ENCODE measurements around the gene NUP153.
"Not testable (repeated sequence)": the region's sequence is repeated elsewhere in the genome, so short reads cannot be mapped to it uniquely, and the experiment has no call there.

The NUP153 gene

GRCh38 chr6:17706580-17707370, at the start of gene NUP153:
Gene NUP153, minus strand, starts transcription at chr6:17706925. Its CDS starts 538 bp downstream, at chr6:17706387.
- peak; percentile 100 for DNase-seq

- no peak for DNase-seq
These were observed 47.5 kb upstream of the NUP153 start for GRCh38 chr6:17754254-17754653.

GRCh38 chr6:17745324-17745723, 38.6 kb upstream of the NUP153 start:
- DNase-seq = not testable (repeated sequence)

- DNase-seq = not testable (repeated sequence)
These were observed 38.1 kb upstream of the NUP153 start for GRCh38 chr6:17744757-17745308.

- DNase-seq = no peak
These were observed 37.5 kb upstream of the NUP153 start for GRCh38 chr6:17744019-17744756.

GRCh38 chr6:17741507-17741906, 34.8 kb upstream of the NUP153 start:
- DNase-seq = no peak

GRCh38 chr6:17740559-17741220, 34.0 kb upstream of the NUP153 start:
- DNase-seq = no peak

- no peak for DNase-seq
These were observed 31.1 kb upstream of the NUP153 start for GRCh38 chr6:17737704-17738252.

GRCh38 chr6:17735311-17735710, 28.6 kb upstream of the NUP153 start:
- DNase-seq = not testable (repeated sequence)

GRCh38 chr6:17730078-17730704, 23.5 kb upstream of the NUP153 start:
- DNase-seq = no peak

- DNase-seq = no peak
These were observed 22.7 kb upstream of the NUP153 start for GRCh38 chr6:17729223-17730077.

GRCh38 chr6:17728551-17729222, 22.0 kb upstream of the NUP153 start:
- DNase-seq = no peak

- no peak for DNase-seq
These were observed 18.4 kb upstream of the NUP153 start for GRCh38 chr6:17725083-17725482.

GRCh38 chr6:17724341-17724740, 17.6 kb upstream of the NUP153 start:
- no peak for DNase-seq

- no peak for DNase-seq
These were observed 14.9 kb upstream of the NUP153 start for GRCh38 chr6:17721671-17722070.

GRCh38 chr6:17719323-17720041, 12.8 kb upstream of the NUP153 start:
- DNase-seq = no peak

- no peak for DNase-seq
These were observed 9.5 kb upstream of the NUP153 start for GRCh38 chr6:17716221-17716620.

GRCh38 chr6:17714879-17715851, 8.4 kb upstream of the NUP153 start:
- DNase-seq = no peak

- DNase-seq = no peak
These were observed 7.5 kb upstream of the NUP153 start for GRCh38 chr6:17714177-17714576.

Measured in midbrain (tissue), 1 donor.